ENCODE results near the gene KCNIP3. TPM values are rescaled to one million over a fixed set of nuclear protein-coding genes. Genes with fewer than 3 reads are reported as not detected.

The KCNIP3 gene
- total RNA-seq, 2 experiments from 2014 or later = 0.52 TPM; not detected in 1

- Mint-ChIP-seq H3K4me3 (peak overlapping the region; percentile 6), H3K36me3 (ENCODE audit: low read depth) (no peaks in the 10 kb centered on the region), H3K27me3 (peaks cover 59% of the 10 kb centered on the region), H3K4me1 (ENCODE audit: low read depth) (no peaks in the 10 kb centered on the region), H3K27ac (no peak overlapping the region), H3K9me3 (no peaks in the 10 kb centered on the region)
- H3K4me3 ChIP-seq (ENCODE audit: low read length) = no peak overlapping the region
- TF ChIP-seq CTCF (IDR thresholded peaks at IDR 0.05) = no peak
- H3K36me3 ChIP-seq (ENCODE audit: insufficient read depth, low read length) = no peaks in the 10 kb centered on the region
- POLR2A ChIA-PET = no interaction called here
- peaks cover 11% of the 10 kb centered on the region for H3K4me1 ChIP-seq (ENCODE audit: insufficient read depth, low read length)
- ATAC-seq (ENCODE audit: poor library complexity) = no peak
- CTCF ChIA-PET = no interaction called here
- peaks cover 48 to 51% of the 10 kb centered on the region in 2 experiments for H3K27me3 ChIP-seq (ENCODE audit: control insufficient read depth in 1 of 2, insufficient read depth in 2 of 2, low read length in 2 of 2)
- H3K9me3 ChIP-seq (ENCODE audit: control insufficient read depth in 1 of 2, insufficient read depth in 1 of 2, low read length in 2 of 2) = peaks cover 0 to 19% of the 10 kb centered on the region in 2 experiments
- H3K27ac ChIP-seq (ENCODE audit: low read depth in 1 of 2, low read length in 2 of 2) = no peak overlapping the region
- no peak for DNase-seq
- intact Hi-C loops (cut with DNase I, micrococcal nuclease) = no loop called here
These were observed 47.5 kb downstream of the KCNIP3 start for GRCh38 chr2:95344656-95345055.

- peaks cover 60% of the 10 kb centered on the region for H3K27me3 Mint-ChIP-seq
- Histone ChIP-seq H3K4me3 (ENCODE audit: low read length) (peak overlapping the region; percentile 50), H3K27ac (ENCODE audit: low read depth in 1 of 2, low read length in 2 of 2) (no peak overlapping the region), H3K27me3 (ENCODE audit: control insufficient read depth in 1 of 2, insufficient read depth in 2 of 2, low read length in 2 of 2) (peaks cover 48 to 51% of the 10 kb centered on the region in 2 experiments), H3K36me3 (ENCODE audit: insufficient read depth, low read length) (no peaks in the 10 kb centered on the region), H3K9me3 (ENCODE audit: control insufficient read depth in 1 of 2, insufficient read depth in 1 of 2, low read length in 2 of 2) (peaks cover 0 to 19% of the 10 kb centered on the region in 2 experiments), H3K4me1 (ENCODE audit: insufficient read depth, low read length) (peaks cover 11% of the 10 kb centered on the region)
- no peak for TF ChIP-seq CTCF (IDR thresholded peaks at IDR 0.05)
- DNase-seq (peak in 1 of 14 experiments; percentile 16), ATAC-seq (ENCODE audit: poor library complexity) (no peak)
- no peaks in the 10 kb centered on the region for H3K36me3 Mint-ChIP-seq (ENCODE audit: low read depth)
- intact Hi-C loops (cut with DNase I, micrococcal nuclease) = no loop called here
- H3K27ac Mint-ChIP-seq = no peak overlapping the region
- H3K4me1 Mint-ChIP-seq (ENCODE audit: low read depth) = no peaks in the 10 kb centered on the region
- H3K4me3 Mint-ChIP-seq = peak overlapping the region; percentile 6
- ChIA-PET CTCF (no interaction called here), POLR2A (no interaction called here)
- H3K9me3 Mint-ChIP-seq = no peaks in the 10 kb centered on the region
These were observed 48.0 kb downstream of the KCNIP3 start for GRCh38 chr2:95345081-95345562.

GRCh38 chr2:95345563-95346230 lies 48.5 kb downstream of the KCNIP3 start:
- DNase-seq (peak in 13 of 14 experiments; percentile 26 to 66 (median 38)), ATAC-seq (ENCODE audit: poor library complexity) (peak; percentile 46)
- peak overlapping the region; percentile 50 for H3K4me3 ChIP-seq (ENCODE audit: low read length)
- intact Hi-C loops (cut with DNase I, micrococcal nuclease) = no loop called here
- CTCF ChIA-PET = no interaction called here
- peaks cover 11% of the 10 kb centered on the region for H3K4me1 ChIP-seq (ENCODE audit: insufficient read depth, low read length)
- no peaks in the 10 kb centered on the region for H3K4me1 Mint-ChIP-seq (ENCODE audit: low read depth)
- H3K27me3 Mint-ChIP-seq = peaks cover 56% of the 10 kb centered on the region
- POLR2A ChIA-PET = no interaction called here
- H3K9me3 ChIP-seq (ENCODE audit: control insufficient read depth in 1 of 2, insufficient read depth in 1 of 2, low read length in 2 of 2) = peaks cover 0 to 19% of the 10 kb centered on the region in 2 experiments
- H3K36me3 Mint-ChIP-seq (ENCODE audit: low read depth) = no peaks in the 10 kb centered on the region
- H3K27ac Mint-ChIP-seq = no peak overlapping the region
- H3K9me3 Mint-ChIP-seq = no peaks in the 10 kb centered on the region
- peak; percentile 71 for TF ChIP-seq CTCF (IDR thresholded peaks at IDR 0.05)
- H3K27ac ChIP-seq (ENCODE audit: low read depth in 1 of 2, low read length in 2 of 2) = no peak overlapping the region
- no peaks in the 10 kb centered on the region for H3K36me3 ChIP-seq (ENCODE audit: insufficient read depth, low read length)
- H3K4me3 Mint-ChIP-seq = peak overlapping the region; percentile 68
- peaks cover 48 to 51% of the 10 kb centered on the region in 2 experiments for H3K27me3 ChIP-seq (ENCODE audit: control insufficient read depth in 1 of 2, insufficient read depth in 2 of 2, low read length in 2 of 2)

All from CD4-positive, alpha-beta T cell (primary cell).